HepG2 (cell line): ENCODE results near the gene CYTH2. TPM values are rescaled to one million over a fixed set of nuclear protein-coding genes. Genes with fewer than 3 reads are reported as not detected.

Source experiments
- AGO2 ChIP-seq: fragments of 200-400 bp; formaldehyde crosslinking; optimal IDR thresholded peaks from 2 replicates; pipeline ENCODE3; 2017; ENCODE audit warnings: mild to moderate bottlenecking, low read depth, low read length, moderate library complexity
- DR1 ChIP-seq: sonication (generic); formaldehyde crosslinking; IDR thresholded peaks from 2 replicates; pipeline ENCODE4 v1.8.0; 2021; ENCODE audit warnings: mild to moderate bottlenecking, missing genetic modification reagents, inconsistent platforms
- GTF2F1 ChIP-seq: fragments of 150-350 bp; IDR thresholded peaks from 2 replicates; pipeline ENCODE4 v1.6.1; 2014; ENCODE audit warnings: low read length
- GZF1 ChIP-seq: sonication (generic); formaldehyde crosslinking; IDR thresholded peaks from 2 replicates; pipeline ENCODE4 v1.5.1; 2020; ENCODE audit warnings: mild to moderate bottlenecking, missing genetic modification reagents
- HOXA5 ChIP-seq: sonication (generic); formaldehyde crosslinking; IDR thresholded peaks from 2 replicates; pipeline ENCODE4 v1.4.0; 2020; ENCODE audit warnings: missing genetic modification reagents
- IRF2 ChIP-seq: IDR thresholded peaks from 2 replicates; pipeline ENCODE4 v1.6.1; 2018; ENCODE audit warnings: missing genetic modification reagents, missing compliant biosample characterization
- NKX3-1 ChIP-seq: sonication (generic); formaldehyde crosslinking; IDR thresholded peaks from 2 replicates; pipeline ENCODE4 v1.5.0; 2020; ENCODE audit warnings: missing genetic modification reagents
- SNAPC2 ChIP-seq: sonication (generic); formaldehyde crosslinking; IDR thresholded peaks from 2 replicates; pipeline ENCODE4 v1.8.1; 2022; ENCODE audit warnings: mild to moderate bottlenecking, missing genetic modification reagents
- ZC3H4 ChIP-seq: sonication (generic); formaldehyde crosslinking; IDR thresholded peaks from 2 replicates; pipeline ENCODE4 v1.4.0; 2020; ENCODE audit warnings: missing genetic modification reagents, borderline replicate concordance
- ZNF333 ChIP-seq: sonication (generic); formaldehyde crosslinking; IDR thresholded peaks from 2 replicates; pipeline ENCODE4 v1.4.0; 2020; ENCODE audit warnings: mild to moderate bottlenecking, missing genetic modification reagents, borderline replicate concordance
- ZNF343 ChIP-seq: sonication (generic); formaldehyde crosslinking; IDR thresholded peaks from 2 replicates; pipeline ENCODE4 v1.4.0; 2020; ENCODE audit warnings: mild to moderate bottlenecking, missing genetic modification reagents
- ZNF552 ChIP-seq: sonication (generic); formaldehyde crosslinking; IDR thresholded peaks from 2 replicates; pipeline ENCODE4 v1.9.0; 2022; ENCODE audit warnings: missing genetic modification reagents, mild to moderate bottlenecking, borderline replicate concordance
- ZNF577 ChIP-seq: sonication (generic); formaldehyde crosslinking; IDR thresholded peaks from 2 replicates; pipeline ENCODE4 v1.4.0; 2020; ENCODE audit warnings: mild to moderate bottlenecking, low read depth, missing genetic modification reagents, borderline replicate concordance
- ZNF674 ChIP-seq: sonication (generic); formaldehyde crosslinking; IDR thresholded peaks from 2 replicates; pipeline ENCODE4 v1.5.0; 2020; ENCODE audit warnings: low read depth, mild to moderate bottlenecking, missing genetic modification reagents
- polyA plus RNA-seq, 8 experiments: library from polyadenylated mRNA; depleted of rRNA in 3 of 8; stranded (reverse) in 7 of 8; unstranded in 1 of 8; fragments of >200 nt; fragmentation: Illumina TruSeq in 4 of 8; extraction: Trizol in 4 of 8; gene quantifications; 2 replicates each; pipeline versions ENCODE4 v1.2.1 to v1.2.3, GENCODE V29; 2011 to 2016; ENCODE audit warnings: low read depth in 4 of 8, missing spikeins in 1 of 8, mixed read lengths in 1 of 8; ENCODE audit not compliant: insufficient read depth in 1 of 8
- total RNA-seq, 5 experiments: library from RNA; depleted of rRNA; stranded (reverse); fragments of >200 nt; fragmentation: Illumina TruSeq; extraction: Trizol; gene quantifications; 2 replicates each; pipeline ENCODE4 v1.2.3, GENCODE V29; 2016; ENCODE audit warnings: low read depth in 1 of 5
- TF ChIP-seq, protein P1 (sequence below): sonication (generic); formaldehyde crosslinking; IDR thresholded peaks from 2 replicates; pipeline ENCODE4 v1.4.0; 2020; ENCODE audit warnings: missing genetic modification reagents
- TF ChIP-seq, protein P2 (sequence below): sonication (generic); formaldehyde crosslinking; IDR thresholded peaks from 2 replicates; pipeline ENCODE4 v1.5.1; 2020; ENCODE audit warnings: mild to moderate bottlenecking, missing genetic modification reagents, moderate library complexity
- TF ChIP-seq, protein P3 (sequence below): sonication (generic); formaldehyde crosslinking; IDR thresholded peaks from 2 replicates; pipeline ENCODE4 v1.4.0; 2020; ENCODE audit warnings: missing genetic modification reagents
- TF ChIP-seq, protein P4 (sequence below): sonication (generic); formaldehyde crosslinking; IDR thresholded peaks from 2 replicates; pipeline ENCODE4 v1.5.0; 2020; ENCODE audit warnings: missing genetic modification reagents
- TF ChIP-seq, protein P5 (sequence below): sonication (generic); formaldehyde crosslinking; IDR thresholded peaks from 2 replicates; pipeline ENCODE4 v1.5.1; 2020; ENCODE audit warnings: mild to moderate bottlenecking, missing genetic modification reagents, borderline replicate concordance
- TF ChIP-seq, protein P6 (sequence below): sonication (generic); formaldehyde crosslinking; IDR thresholded peaks from 2 replicates; pipeline ENCODE4 v1.9.0; 2021; ENCODE audit warnings: missing genetic modification reagents, borderline replicate concordance

Gene CYTH2
- total and polyA plus RNA-seq, 2 of the 13 experiments (the other 11 are each of a cell fraction or from before 2014, with no cell fraction given), result 16.5 to 39.3 TPM

DNA sequence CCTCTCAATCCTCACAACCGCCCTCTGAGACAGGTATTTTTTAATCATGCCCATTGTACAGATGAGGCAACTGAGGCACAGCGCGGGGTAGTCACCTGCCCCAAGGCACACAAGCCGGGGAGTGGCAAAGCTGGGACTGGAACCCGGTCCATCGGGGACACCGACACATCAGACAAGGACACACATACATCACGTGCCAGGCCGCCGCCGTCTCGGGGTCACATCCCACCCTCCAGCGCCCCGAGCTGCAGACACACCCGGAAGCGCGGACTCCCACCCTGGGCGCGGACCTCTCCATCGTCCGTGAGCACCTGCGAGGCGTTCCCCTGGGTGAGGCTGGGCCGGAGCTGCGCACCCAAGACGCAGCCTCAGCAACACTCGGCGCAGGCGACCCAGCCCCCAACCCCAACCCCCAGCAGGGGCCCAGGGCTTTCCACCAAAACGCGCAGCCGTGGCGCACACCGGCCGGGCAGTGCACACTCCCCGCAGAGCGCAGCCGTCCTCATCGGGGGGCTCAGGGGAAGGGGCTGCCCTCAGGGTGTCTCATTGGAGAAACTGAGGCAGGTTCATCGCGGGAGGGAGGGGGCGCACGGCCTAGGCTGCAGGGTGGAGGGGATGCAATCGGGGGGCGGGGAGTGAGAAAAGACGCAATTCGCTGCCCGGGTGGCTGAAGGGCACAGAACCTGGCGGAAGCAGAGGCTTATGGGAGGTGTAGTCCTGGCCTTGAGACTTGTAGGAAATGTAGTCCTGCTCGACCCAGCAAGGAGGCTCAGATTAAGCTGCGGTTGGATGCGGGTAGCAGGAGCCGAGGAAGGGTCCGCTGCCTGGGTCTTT is 44.3 kb downstream of the CYTH2 start (continued):
- TF ChIP-seq, protein P1, sequence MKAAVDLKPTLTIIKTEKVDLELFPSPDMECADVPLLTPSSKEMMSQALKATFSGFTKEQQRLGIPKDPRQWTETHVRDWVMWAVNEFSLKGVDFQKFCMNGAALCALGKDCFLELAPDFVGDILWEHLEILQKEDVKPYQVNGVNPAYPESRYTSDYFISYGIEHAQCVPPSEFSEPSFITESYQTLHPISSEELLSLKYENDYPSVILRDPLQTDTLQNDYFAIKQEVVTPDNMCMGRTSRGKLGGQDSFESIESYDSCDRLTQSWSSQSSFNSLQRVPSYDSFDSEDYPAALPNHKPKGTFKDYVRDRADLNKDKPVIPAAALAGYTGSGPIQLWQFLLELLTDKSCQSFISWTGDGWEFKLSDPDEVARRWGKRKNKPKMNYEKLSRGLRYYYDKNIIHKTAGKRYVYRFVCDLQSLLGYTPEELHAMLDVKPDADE, result no peak
- TF ChIP-seq ZNF343 (CRISPR knock-in tag), result no peak
- TF ChIP-seq, protein P2, sequence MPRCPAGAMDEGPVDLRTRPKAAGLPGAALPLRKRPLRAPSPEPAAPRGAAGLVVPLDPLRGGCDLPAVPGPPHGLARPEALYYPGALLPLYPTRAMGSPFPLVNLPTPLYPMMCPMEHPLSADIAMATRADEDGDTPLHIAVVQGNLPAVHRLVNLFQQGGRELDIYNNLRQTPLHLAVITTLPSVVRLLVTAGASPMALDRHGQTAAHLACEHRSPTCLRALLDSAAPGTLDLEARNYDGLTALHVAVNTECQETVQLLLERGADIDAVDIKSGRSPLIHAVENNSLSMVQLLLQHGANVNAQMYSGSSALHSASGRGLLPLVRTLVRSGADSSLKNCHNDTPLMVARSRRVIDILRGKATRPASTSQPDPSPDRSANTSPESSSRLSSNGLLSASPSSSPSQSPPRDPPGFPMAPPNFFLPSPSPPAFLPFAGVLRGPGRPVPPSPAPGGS (CRISPR knock-in tag), result no peak
- TF ChIP-seq SNAPC2 (CRISPR knock-in tag), result no peak
- TF ChIP-seq, protein P3, sequence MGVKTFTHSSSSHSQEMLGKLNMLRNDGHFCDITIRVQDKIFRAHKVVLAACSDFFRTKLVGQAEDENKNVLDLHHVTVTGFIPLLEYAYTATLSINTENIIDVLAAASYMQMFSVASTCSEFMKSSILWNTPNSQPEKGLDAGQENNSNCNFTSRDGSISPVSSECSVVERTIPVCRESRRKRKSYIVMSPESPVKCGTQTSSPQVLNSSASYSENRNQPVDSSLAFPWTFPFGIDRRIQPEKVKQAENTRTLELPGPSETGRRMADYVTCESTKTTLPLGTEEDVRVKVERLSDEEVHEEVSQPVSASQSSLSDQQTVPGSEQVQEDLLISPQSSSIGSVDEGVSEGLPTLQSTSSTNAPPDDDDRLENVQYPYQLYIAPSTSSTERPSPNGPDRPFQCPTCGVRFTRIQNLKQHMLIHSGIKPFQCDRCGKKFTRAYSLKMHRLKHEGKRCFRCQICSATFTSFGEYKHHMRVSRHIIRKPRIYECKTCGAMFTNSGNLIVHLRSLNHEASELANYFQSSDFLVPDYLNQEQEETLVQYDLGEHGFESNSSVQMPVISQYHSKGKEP, result no peak
- TF ChIP-seq ZNF577, result no peak
- TF ChIP-seq ZNF333 (CRISPR knock-in tag), result no peak
- no peak for TF ChIP-seq ZNF674
- no peak for TF ChIP-seq HOXA5 (CRISPR knock-in tag)
- TF ChIP-seq AGO2, result no peak
- TF ChIP-seq ZC3H4, result no peak
- TF ChIP-seq, protein P4, sequence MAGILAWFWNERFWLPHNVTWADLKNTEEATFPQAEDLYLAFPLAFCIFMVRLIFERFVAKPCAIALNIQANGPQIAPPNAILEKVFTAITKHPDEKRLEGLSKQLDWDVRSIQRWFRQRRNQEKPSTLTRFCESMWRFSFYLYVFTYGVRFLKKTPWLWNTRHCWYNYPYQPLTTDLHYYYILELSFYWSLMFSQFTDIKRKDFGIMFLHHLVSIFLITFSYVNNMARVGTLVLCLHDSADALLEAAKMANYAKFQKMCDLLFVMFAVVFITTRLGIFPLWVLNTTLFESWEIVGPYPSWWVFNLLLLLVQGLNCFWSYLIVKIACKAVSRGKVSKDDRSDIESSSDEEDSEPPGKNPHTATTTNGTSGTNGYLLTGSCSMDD (CRISPR knock-in tag), result no peak
- TF ChIP-seq, protein P5, sequence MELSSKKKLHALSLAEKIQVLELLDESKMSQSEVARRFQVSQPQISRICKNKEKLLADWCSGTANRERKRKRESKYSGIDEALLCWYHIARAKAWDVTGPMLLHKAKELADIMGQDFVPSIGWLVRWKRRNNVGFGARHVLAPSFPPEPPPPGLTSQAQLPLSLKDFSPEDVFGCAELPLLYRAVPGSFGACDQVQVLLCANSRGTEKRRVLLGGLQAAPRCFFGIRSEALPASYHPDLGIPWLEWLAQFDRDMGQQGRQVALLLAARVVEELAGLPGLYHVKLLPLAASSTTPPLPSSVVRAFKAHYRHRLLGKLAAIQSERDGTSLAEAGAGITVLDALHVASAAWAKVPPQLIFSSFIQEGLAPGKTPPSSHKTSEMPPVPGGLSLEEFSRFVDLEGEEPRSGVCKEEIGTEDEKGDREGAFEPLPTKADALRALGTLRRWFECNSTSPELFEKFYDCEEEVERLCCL, result no peak
- no peak for TF ChIP-seq NKX3-1
- TF ChIP-seq GTF2F1, result no peak
- peak; percentile 82 for TF ChIP-seq IRF2 (CRISPR knock-in tag)
- TF ChIP-seq, protein P6, sequence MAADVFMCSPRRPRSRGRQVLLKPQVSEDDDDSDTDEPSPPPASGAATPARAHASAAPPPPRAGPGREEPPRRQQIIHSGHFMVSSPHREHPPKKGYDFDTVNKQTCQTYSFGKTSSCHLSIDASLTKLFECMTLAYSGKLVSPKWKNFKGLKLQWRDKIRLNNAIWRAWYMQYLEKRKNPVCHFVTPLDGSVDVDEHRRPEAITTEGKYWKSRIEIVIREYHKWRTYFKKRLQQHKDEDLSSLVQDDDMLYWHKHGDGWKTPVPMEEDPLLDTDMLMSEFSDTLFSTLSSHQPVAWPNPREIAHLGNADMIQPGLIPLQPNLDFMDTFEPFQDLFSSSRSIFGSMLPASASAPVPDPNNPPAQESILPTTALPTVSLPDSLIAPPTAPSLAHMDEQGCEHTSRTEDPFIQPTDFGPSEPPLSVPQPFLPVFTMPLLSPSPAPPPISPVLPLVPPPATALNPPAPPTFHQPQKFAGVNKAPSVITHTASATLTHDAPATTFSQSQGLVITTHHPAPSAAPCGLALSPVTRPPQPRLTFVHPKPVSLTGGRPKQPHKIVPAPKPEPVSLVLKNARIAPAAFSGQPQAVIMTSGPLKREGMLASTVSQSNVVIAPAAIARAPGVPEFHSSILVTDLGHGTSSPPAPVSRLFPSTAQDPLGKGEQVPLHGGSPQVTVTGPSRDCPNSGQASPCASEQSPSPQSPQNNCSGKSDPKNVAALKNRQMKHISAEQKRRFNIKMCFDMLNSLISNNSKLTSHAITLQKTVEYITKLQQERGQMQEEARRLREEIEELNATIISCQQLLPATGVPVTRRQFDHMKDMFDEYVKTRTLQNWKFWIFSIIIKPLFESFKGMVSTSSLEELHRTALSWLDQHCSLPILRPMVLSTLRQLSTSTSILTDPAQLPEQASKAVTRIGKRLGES (CRISPR knock-in tag), result no peak
- TF ChIP-seq ZNF552, result no peak
- TF ChIP-seq DR1, result no peak
- TF ChIP-seq GZF1, result no peak
